ENCODE results near the gene PADI3. TPM values are rescaled to one million over a fixed set of nuclear protein-coding genes. Genes with fewer than 3 reads are reported as not detected.

Gene PADI3
- total RNA-seq, 4 donors from 2014 or later, result 0.23 to 2.1 TPM; not detected in 2

GRCh38 chr1:17227358-17227915 is 21.5 kb upstream of the PADI3 start:
- no peak for DNase-seq (ENCODE audit: low spot score in 2 of 2)
- 79 to 80% methylated on average over 7 of the region's 7 CpGs for WGBS, 2 donors
- TF ChIP-seq CTCF (IDR thresholded peaks at IDR 0.05) (no peak), POLR2A (IDR thresholded peaks at IDR 0.05) (no peak)
- intact Hi-C loops (cut with DNase I; ENCODE audit: low total_unique reads), result no loop called here
- no peak overlapping the region for H3K4me3 ChIP-seq (ENCODE audit: low read depth, poor library complexity, severe bottlenecking)

- no peak for TF ChIP-seq CTCF (IDR thresholded peaks at IDR 0.05)
- no peak for TF ChIP-seq POLR2A (IDR thresholded peaks at IDR 0.05)
- DNase-seq (ENCODE audit: low spot score in 2 of 2), result no peak
- H3K4me3 ChIP-seq (ENCODE audit: low read depth, poor library complexity, severe bottlenecking), result no peak overlapping the region
- WGBS, 2 donors, result 75 to 76% methylated on average over 6 to 8 of the region's 8 CpGs
- intact Hi-C loops (cut with DNase I; ENCODE audit: low total_unique reads), result no loop called here
These were observed 20.3 kb upstream of the PADI3 start for GRCh38 chr1:17228619-17229018.

GRCh38 chr1:17229379-17229778 is 19.5 kb upstream of the PADI3 start:
- no peak for TF ChIP-seq CTCF (IDR thresholded peaks at IDR 0.05)
- TF ChIP-seq POLR2A (IDR thresholded peaks at IDR 0.05), result no peak
- intact Hi-C loops (cut with DNase I; ENCODE audit: low total_unique reads), result no loop called here
- H3K4me3 ChIP-seq (ENCODE audit: low read depth, poor library complexity, severe bottlenecking), result no peak overlapping the region
- DNase-seq (ENCODE audit: low spot score in 2 of 2), result no peak
- WGBS, 2 donors, result 69 to 74% methylated on average over 6 of the region's 6 CpGs

GRCh38 chr1:17230106-17230505 is 18.8 kb upstream of the PADI3 start:
- H3K4me3 ChIP-seq (ENCODE audit: low read depth, poor library complexity, severe bottlenecking), result no peak overlapping the region
- TF ChIP-seq POLR2A (IDR thresholded peaks at IDR 0.05), result no peak
- TF ChIP-seq CTCF (IDR thresholded peaks at IDR 0.05), result no peak
- intact Hi-C loops (cut with DNase I; ENCODE audit: low total_unique reads), result loop anchor here (10.0 kb wide), 1 partner anchor 165 kb away; no protein-coding TSS in a partner anchor
- no peak for DNase-seq (ENCODE audit: low spot score in 2 of 2)
- WGBS, 2 donors, result 87 to 92% methylated on average over 9 to 10 of the region's 10 CpGs

GRCh38 chr1:17230671-17231310 is 18.1 kb upstream of the PADI3 start:
- no peak overlapping the region for H3K4me3 ChIP-seq (ENCODE audit: low read depth, poor library complexity, severe bottlenecking)
- TF ChIP-seq POLR2A (IDR thresholded peaks at IDR 0.05) (no peak), CTCF (IDR thresholded peaks at IDR 0.05) (no peak)
- intact Hi-C loops (cut with DNase I; ENCODE audit: low total_unique reads), result loop anchor here (10.0 kb wide), 1 partner anchor 166 kb away; no protein-coding TSS in a partner anchor
- DNase-seq (ENCODE audit: low spot score in 2 of 2), result no peak
- 66 to 84% methylated on average over 8 of the region's 8 CpGs for WGBS, 2 donors
